NCI-H510A (cell line): Measurements from ENCODE around the gene SYT1.

Source experiments
- DNase-seq: peaks from one replicate; lab custom pipeline; 2025; lab: John Stamatoyannopoulos, UW

SYT1 gene

GRCh38 chr12:79295572-79295971 is 431.0 kb downstream of the SYT1 start:
- no peak for DNase-seq

DNA sequence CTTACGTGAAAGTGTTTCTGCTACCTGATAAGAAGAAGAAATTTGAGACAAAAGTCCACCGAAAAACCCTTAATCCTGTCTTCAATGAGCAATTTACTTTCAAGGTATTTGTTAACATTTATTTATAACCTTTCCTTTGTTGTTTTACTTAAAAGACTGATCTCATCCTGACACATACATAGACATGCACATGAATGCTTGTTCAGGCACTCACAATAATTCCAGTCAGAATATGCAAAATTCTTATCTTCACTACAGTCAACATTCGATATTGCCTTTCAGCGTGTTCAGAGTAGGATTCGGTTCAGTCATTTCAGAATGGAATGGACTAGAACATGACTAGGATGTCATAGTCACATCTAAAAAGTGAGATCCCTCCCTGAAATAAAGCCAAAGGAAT is 431.6 kb downstream of the SYT1 start:
- DNase-seq: no peak

DNA sequence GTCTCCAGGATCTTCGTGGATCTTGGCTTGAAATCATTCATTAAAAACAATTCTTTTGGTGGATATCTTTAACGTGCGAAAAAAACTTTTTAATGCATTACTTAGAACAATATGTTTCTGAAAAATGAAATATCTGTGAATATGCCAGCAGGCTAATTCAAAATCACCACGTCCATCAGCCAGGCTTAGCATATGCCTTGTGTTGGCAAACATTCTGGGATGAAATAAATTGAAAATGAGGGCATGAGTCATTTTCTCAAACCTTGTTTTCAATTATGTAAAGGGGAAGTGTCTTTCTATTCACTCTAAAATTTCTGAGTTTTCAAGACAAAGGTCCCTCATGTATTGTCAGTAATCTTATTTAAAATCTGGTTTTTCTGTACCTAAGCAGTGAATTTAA is 432.3 kb downstream of the SYT1 start:
- DNase-seq: no peak

- DNase-seq: no peak
Observed at GRCh38 chr12:79298506-79298905, 433.9 kb downstream of the SYT1 start.

- no peak for DNase-seq
Observed at GRCh38 chr12:79299447-79300198, 435.0 kb downstream of the SYT1 start.

DNA sequence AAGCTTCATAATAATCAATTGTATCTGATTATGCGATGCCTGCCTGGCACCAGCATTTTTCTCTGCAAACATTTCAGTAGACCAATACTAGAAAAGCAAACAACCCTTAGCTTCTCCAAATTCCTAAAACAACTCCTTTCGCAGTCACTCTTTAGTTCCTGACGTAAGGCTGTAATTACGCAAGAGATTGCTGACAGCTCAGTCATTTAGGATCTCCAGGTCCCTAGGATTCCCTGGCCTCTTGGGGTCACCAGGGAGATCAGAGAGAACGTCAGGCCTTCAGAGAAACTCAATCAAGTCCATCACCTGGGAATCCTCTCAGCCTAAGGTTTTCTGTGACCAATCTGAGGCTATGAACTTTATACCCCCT is 435.6 kb downstream of the SYT1 start:
- no peak for DNase-seq

GRCh38 chr12:79301181-79301580 is 436.6 kb downstream of the SYT1 start:
- no peak for DNase-seq

DNA sequence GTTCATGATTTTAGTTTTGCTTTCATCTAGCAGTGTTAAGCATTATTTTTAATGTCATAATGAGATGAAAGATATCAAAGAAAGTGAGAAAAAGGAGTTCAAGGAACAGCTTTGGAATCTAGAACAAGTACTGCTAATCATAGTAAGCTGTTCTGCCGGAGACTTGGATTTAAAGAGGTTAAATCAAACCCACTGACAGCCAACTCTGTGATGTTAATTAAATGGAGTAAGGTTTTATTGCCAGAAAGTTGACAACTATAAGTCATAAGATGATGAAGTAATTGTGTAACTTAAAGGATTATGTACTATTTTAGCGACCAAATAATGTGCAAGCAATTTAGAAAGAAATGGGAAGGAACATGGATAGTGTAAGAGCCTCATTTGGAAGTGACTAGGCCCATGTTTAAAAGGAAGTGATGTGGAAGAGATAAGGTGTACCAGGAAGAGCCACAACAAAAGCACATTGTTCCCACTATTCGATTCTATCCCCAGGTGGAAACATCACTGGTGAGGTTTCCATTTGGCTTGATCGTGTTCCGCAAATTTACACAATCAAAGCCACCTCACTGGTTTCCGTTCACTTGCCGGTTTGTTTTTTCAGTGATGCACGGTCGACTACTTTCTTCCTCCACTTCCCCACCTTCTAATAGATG is 437.7 kb downstream of the SYT1 start:
- no peak for DNase-seq

DNA sequence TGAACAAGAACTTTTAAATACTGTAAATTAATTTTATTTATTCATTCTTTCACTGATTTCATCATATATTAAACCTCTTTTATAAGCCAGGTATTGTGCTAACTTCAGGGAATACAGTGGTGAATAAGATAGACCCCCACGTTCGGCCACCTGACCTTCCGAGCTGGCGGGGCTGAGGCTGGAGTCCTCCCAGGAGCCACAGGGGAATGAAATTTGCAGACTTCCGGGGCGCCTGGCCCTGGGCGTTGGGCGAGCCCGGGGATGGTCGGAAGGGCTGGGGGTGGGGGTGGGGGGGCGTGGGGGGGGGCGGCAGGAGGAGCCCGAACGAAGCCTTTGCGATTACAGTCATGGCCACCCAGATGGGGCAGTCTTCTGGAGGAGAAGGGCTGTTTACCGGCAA is 442.8 kb downstream of the SYT1 start:
- no peak for DNase-seq

DNA sequence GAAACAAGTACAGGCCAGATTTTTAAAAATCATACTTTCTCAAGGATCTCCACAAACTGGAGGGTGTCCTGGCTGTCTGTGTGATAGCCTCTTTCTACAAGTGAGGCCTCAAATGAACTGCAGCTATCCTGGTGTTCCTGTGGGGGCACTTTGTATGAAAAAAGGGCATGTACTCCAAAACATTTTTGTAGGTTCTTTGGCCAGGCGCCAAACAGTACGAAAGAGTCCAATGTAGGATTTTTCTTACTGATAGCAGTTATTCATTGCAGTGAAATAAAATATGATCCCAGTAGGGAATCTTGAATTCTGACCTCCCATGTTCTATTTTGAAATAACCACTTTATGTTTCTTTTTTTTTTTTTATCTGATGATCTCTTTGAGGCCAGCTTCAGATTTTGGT is 444.5 kb downstream of the SYT1 start:
- no peak for DNase-seq

- DNase-seq: no peak
Observed at GRCh38 chr12:79317179-79317847, 452.7 kb downstream of the SYT1 start.

GRCh38 chr12:79322905-79323304 is 458.3 kb downstream of the SYT1 start:
- no peak for DNase-seq

DNA sequence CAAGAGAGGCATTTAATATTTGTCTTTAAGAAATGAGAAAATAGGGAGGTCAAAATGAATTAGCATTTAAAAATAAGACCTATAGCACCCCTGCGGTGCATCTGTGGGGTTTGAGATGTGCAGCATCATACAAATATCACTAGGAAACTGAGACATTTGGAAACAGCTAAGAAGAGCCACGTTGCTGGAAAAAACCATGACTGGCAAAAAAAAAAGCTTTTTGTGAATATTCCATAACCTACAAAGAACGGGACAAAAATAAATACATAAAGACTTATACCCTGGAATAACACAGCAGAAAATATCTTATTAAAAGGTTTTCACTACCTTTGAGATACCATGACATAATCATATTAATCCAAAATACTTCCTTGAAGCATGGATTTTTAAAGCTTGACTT is 460.0 kb downstream of the SYT1 start:
- DNase-seq: no peak

- DNase-seq: no peak
Observed at GRCh38 chr12:79326222-79326621, 461.6 kb downstream of the SYT1 start.

- DNase-seq: no peak
Observed at GRCh38 chr12:79326663-79327062, 462.1 kb downstream of the SYT1 start.

DNA sequence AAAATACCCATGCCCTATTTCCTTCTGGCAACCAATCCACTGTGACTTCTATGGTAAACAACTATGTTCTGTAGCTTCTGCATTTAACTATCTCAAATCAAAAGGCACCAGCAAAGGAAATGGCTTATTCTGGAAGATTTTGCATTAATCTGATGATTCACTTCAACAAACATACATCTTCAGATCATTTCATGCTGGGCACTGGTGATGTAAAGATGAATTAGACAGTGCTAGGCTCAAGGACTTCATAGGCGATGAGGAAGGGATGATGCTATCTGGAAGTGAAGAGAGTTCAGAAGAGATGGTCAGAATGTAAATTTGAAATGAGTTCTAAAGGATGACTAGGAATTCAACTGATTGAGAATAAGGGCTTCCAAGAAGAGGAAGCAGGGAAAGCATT is 462.9 kb downstream of the SYT1 start:
- no peak for DNase-seq

- no peak for DNase-seq
Observed at GRCh38 chr12:79329933-79330332, 465.4 kb downstream of the SYT1 start.

- DNase-seq: no peak
Observed at GRCh38 chr12:79331870-79332269, 467.3 kb downstream of the SYT1 start.

DNA sequence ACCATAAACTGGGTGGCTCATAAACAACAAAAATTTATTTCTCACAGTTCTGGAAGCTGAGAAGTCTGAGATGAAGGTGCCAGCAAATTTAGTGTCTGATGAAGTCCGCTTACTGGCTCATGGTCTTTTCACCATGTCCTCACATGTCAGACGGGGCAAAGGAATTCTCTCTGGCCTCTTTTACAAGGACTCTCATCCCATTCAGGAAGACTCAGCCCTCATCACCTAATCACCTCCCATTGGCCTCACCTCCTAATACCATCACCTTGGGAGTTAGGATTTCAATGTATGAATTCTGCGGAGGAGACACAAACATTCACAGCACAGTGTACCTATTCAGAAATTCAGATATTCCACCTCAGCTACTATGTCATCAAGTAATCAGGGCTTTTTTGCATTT is 468.6 kb downstream of the SYT1 start:
- DNase-seq: no peak

DNA sequence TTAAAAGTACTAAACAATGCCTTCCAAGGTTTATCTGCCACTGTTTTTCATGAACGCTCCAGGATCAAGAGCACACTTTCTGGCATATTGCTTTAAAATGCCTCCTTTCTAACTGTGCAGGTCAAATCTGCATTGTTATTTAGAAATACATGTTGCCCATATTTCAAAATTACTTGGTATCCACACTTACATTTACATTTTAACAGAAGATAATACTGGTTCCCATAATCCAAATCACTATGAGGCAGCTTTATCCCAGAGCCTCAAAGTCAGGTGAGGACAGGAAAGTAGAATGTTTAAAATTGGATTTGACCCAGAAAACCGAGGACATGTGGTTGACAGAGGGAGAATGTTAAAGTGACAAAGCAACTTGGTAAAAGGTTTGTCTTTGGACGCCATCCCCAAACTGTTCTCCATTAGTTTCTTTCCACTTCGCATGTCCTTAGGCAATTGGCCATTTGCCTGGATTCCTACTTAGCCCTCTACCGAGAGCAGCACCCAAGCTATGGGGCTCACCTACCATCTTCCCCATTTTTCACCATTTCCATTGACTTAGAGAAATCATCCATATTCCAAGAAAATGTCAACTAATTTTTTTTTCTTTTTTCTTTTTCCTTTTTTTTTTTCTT is 473.2 kb downstream of the SYT1 start:
- no peak for DNase-seq

GRCh38 chr12:79344855-79345847 is 480.6 kb downstream of the SYT1 start:
- DNase-seq: peak; percentile 11

GRCh38 chr12:79347866-79348265 is 483.3 kb downstream of the SYT1 start:
- DNase-seq: no peak
